RWPE2 (cell line): ENCODE measurements around the gene LTBP2.

Source experiments
- ATAC-seq: fragments of 200-7000 bp; cut with Tn5 transposase; 3 replicates; pipeline ENCODE4 v1.9.1; 2021; ENCODE audit warnings: low read depth
- DNase-seq: peaks from one replicate; pipeline ENCODE4 v3.0.0-alpha.2; 2020; ENCODE audit warnings: low spot score
- H3K27ac ChIP-seq: fragments of 450-650 bp; 2 replicates; pipeline ENCODE4 v1.5.1; 2017; ENCODE audit warnings: mild to moderate bottlenecking; ENCODE audit not compliant: poor library complexity, severe bottlenecking
- H3K27me3 ChIP-seq: fragments of 250-450 bp; sonication (Bioruptor Pico); 2 replicates; pipeline ENCODE4 v1.5.1; 2021; ENCODE audit warnings: mild to moderate bottlenecking, moderate library complexity; ENCODE audit not compliant: insufficient read depth, poor library complexity, severe bottlenecking
- H3K36me3 ChIP-seq: fragments of 250-450 bp; sonication (Bioruptor Pico); 2 replicates; pipeline ENCODE4 v1.5.1; 2020; ENCODE audit warnings: low read depth, mild to moderate bottlenecking, moderate library complexity
- H3K4me1 ChIP-seq: fragments of 250-450 bp; sonication (Bioruptor Pico); 2 replicates; pipeline ENCODE4 v1.5.1; 2021; ENCODE audit warnings: mild to moderate bottlenecking, moderate library complexity; ENCODE audit not compliant: insufficient read depth, poor library complexity, severe bottlenecking
- H3K4me3 ChIP-seq: fragments of 250-450 bp; sonication (Bioruptor Pico); 2 replicates; pipeline ENCODE4 v1.5.1; 2021; ENCODE audit warnings: mild to moderate bottlenecking, moderate library complexity; ENCODE audit not compliant: severe bottlenecking
- H3K9me3 ChIP-seq: fragments of 250-450 bp; sonication (Bioruptor Pico); 2 replicates; pipeline ENCODE4 v1.5.1; 2021; ENCODE audit warnings: mild to moderate bottlenecking, moderate library complexity; ENCODE audit not compliant: severe bottlenecking
- CTCF ChIP-seq: fragments of 450-650 bp; IDR thresholded peaks from one replicate; pipeline ENCODE4 v1.5.1; 2017; ENCODE audit warnings: mild to moderate bottlenecking, moderate library complexity; ENCODE audit not compliant: poor library complexity, severe bottlenecking

Gene LTBP2

DNA sequence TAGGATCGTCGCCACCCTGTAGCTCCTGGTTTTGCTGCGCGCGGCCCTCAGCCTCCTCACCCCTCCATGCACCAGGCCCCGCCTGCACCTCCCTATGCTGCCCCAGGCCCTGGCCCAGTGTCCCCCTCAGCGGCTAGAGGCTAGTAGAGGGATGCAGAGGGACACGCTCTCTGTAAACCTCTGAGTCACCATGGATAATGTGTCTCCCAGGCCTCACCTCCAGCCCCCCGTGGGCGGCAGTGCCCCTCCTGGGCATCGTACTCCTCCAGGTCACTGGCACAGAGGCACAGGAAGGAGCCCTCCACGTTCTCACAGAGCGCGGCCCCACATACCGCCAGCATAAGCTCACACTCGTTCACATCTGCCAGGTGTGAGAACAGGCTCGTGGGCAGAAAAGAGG lies 106.2 kb downstream of the LTBP2 start:
- Histone ChIP-seq H3K27ac (no peak overlapping the region), H3K4me3 (no peak overlapping the region)
- ATAC-seq, result no peak

GRCh38 chr14:74504874-74505720 lies 106.9 kb downstream of the LTBP2 start:
- no peak for ATAC-seq
- Histone ChIP-seq H3K4me3 (no peak overlapping the region), H3K36me3 (peaks cover 93% of the 10 kb centered on the region), H3K4me1 (no peaks in the 10 kb centered on the region), H3K9me3 (no peaks in the 10 kb centered on the region), H3K27ac (no peak overlapping the region), H3K27me3 (no peaks in the 10 kb centered on the region)
- DNase-seq, result peak; percentile 56
- TF ChIP-seq CTCF, result no peak

More for the DNA sequence above, 106.2 kb downstream of the LTBP2 start:
- peak; percentile 65 for DNase-seq
- no peaks in the 10 kb centered on the region for H3K9me3 ChIP-seq
- no peaks in the 10 kb centered on the region for H3K27me3 ChIP-seq
- H3K4me1 ChIP-seq, result no peaks in the 10 kb centered on the region
- no peak for TF ChIP-seq CTCF
- peaks cover 95% of the 10 kb centered on the region for H3K36me3 ChIP-seq

DNA sequence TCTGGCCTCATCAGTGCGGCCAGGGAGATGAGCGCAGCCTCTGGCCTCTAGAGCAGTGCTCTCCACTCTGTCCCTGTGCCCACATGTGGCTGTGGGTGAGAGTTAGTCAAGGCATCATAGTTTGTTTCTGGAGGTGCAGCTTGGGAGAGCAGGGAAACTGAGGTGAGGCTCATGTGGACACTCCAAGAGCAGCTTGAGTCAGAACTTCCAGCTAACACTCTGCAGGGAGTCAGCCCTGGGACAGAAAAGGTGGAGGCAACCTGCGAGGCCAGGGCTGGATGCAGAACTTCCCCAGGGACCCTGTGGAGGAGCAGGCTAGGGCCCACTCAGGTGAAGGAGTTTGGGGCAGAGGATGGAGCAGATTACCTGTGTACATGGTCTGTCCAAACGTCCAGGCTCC lies 107.6 kb downstream of the LTBP2 start:
- no peak for ATAC-seq
- Histone ChIP-seq H3K9me3 (no peaks in the 10 kb centered on the region), H3K27ac (no peak overlapping the region), H3K27me3 (no peaks in the 10 kb centered on the region), H3K36me3 (peaks cover 93% of the 10 kb centered on the region), H3K4me3 (no peak overlapping the region), H3K4me1 (no peaks in the 10 kb centered on the region)
- DNase-seq, result no peak
- TF ChIP-seq CTCF, result no peak

GRCh38 chr14:74503938-74504335 lies 108.1 kb downstream of the LTBP2 start:
- H3K9me3 ChIP-seq, result no peaks in the 10 kb centered on the region
- no peaks in the 10 kb centered on the region for H3K27me3 ChIP-seq
- H3K4me1 ChIP-seq, result no peaks in the 10 kb centered on the region
- TF ChIP-seq CTCF, result no peak
- no peak for ATAC-seq
- H3K27ac ChIP-seq, result no peak overlapping the region
- DNase-seq, result peak; percentile 54
- H3K36me3 ChIP-seq, result peaks cover 93% of the 10 kb centered on the region
- H3K4me3 ChIP-seq, result no peak overlapping the region
